Measurements from ENCODE around the gene SLC24A3. TPM values are rescaled to one million over a fixed set of nuclear protein-coding genes. Genes with fewer than 3 reads are reported as not detected.

SLC24A3 gene
- polyA plus RNA-seq, 1 donor (not counting 4 experiments of a cell fraction or from before 2014, with no cell fraction given) = 0.17 TPM

DNA sequence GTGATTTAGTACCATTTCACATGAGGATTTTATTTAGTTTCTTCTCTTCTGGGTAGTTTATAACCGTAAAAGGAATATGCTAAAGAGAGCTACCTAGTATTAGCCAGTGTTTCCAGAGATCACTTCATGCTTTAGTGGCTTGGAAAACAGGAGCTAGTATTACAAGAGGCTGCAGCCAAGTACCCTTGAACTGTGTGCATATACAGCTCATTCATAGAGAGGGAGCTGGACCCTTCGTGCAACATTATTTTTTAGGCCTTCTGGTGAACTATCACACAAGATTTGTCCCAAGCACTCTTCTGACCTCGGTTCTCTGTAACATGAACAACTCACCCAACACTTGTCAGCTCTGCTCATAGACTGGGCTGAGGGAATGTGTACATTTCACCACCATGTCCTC, 470.7 kb downstream of the SLC24A3 start:
- no peak overlapping the region for H2AFZ ChIP-seq (ENCODE audit: control insufficient read depth, low read length)
- H3K4me2 ChIP-seq (ENCODE audit: control insufficient read depth, extremely low read depth, insufficient read depth, low read depth, low read length) = no peak overlapping the region
- no peaks in the 10 kb centered on the region for H3K36me3 ChIP-seq (ENCODE audit: control insufficient read depth in 2 of 2, extremely low read depth in 1 of 2, insufficient read depth in 2 of 2, low read length in 2 of 2)
- H3K9me1 ChIP-seq (ENCODE audit: control insufficient read depth, extremely low read depth, insufficient read depth, low read length) = no peaks in the 10 kb centered on the region
- H3K9me3 ChIP-seq (ENCODE audit: control insufficient read depth, low read depth, low read length) = no peaks in the 10 kb centered on the region
- no peaks in the 10 kb centered on the region for H3K79me2 ChIP-seq (ENCODE audit: control insufficient read depth, insufficient read depth, low read length)
- DNase-seq (ENCODE audit: low read depth, low spot score) = no peak
- no peak overlapping the region for H3K9ac ChIP-seq (ENCODE audit: control insufficient read depth, extremely low read depth, insufficient read depth, low read length)
- H4K20me1 ChIP-seq (ENCODE audit: control insufficient read depth, extremely low read depth, insufficient read depth, low read length) = no peaks in the 10 kb centered on the region
- TF ChIP-seq EZH2 (IDR thresholded peaks at IDR 0.05; ENCODE audit: low read length) = no peak
- TF ChIP-seq, protein P1, sequence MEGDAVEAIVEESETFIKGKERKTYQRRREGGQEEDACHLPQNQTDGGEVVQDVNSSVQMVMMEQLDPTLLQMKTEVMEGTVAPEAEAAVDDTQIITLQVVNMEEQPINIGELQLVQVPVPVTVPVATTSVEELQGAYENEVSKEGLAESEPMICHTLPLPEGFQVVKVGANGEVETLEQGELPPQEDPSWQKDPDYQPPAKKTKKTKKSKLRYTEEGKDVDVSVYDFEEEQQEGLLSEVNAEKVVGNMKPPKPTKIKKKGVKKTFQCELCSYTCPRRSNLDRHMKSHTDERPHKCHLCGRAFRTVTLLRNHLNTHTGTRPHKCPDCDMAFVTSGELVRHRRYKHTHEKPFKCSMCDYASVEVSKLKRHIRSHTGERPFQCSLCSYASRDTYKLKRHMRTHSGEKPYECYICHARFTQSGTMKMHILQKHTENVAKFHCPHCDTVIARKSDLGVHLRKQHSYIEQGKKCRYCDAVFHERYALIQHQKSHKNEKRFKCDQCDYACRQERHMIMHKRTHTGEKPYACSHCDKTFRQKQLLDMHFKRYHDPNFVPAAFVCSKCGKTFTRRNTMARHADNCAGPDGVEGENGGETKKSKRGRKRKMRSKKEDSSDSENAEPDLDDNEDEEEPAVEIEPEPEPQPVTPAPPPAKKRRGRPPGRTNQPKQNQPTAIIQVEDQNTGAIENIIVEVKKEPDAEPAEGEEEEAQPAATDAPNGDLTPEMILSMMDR (optimal IDR thresholded peaks at IDR 0.05 in 1 of 3, IDR thresholded peaks at IDR 0.05 in 1 of 3, conservative IDR thresholded peaks at IDR 0.05 in 1 of 3; ENCODE audit: extremely low read depth in 1 of 3, insufficient read depth in 2 of 3, low read length in 3 of 3) = no peak
- H3K27ac ChIP-seq (ENCODE audit: control insufficient read depth, insufficient read depth, low read length) = no peak overlapping the region
- no peaks in the 10 kb centered on the region for H3K4me1 ChIP-seq (ENCODE audit: control insufficient read depth, extremely low read depth, insufficient read depth, low read length)
- peaks cover 4% of the 10 kb centered on the region for H3K27me3 ChIP-seq (ENCODE audit: control insufficient read depth, extremely low read depth, insufficient read depth, low read length)
- no peak for FAIRE-seq
- H3K4me3 ChIP-seq (ENCODE audit: control insufficient read depth in 2 of 3, extremely low read depth in 1 of 3, insufficient read depth in 2 of 3, low read depth in 1 of 3, low read length in 3 of 3) = no peak overlapping the region
- dilution Hi-C loops (cut with MboI; ENCODE audit: extremely low pct_ligation_motif_present, low sequenced_read_pairs) = no loop called here

DNA sequence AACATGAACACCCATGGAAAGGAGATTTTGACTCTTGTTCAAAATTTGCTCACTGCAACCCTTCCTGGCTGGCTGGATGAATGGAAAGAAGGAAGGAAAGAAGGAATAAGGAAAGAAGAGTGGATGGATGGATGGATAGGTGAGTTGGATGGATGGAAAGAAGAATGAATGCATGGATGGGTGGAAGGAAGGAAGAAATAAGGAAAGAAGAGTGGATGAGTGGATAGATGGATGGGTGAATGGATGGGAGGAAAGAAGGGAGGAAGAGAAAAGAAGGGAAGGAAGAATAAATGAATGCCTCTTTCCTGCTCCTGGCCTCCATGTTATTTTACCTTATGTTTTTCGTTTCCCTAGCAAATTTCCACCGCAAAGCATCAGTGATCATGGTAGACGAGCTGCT, 471.4 kb downstream of the SLC24A3 start:
- FAIRE-seq = no peak
- TF ChIP-seq, protein P1 (optimal IDR thresholded peaks at IDR 0.05 in 1 of 3, IDR thresholded peaks at IDR 0.05 in 1 of 3, conservative IDR thresholded peaks at IDR 0.05 in 1 of 3; ENCODE audit: extremely low read depth in 1 of 3, insufficient read depth in 2 of 3, low read length in 3 of 3) = no peak
- no peak for TF ChIP-seq EZH2 (IDR thresholded peaks at IDR 0.05; ENCODE audit: low read length)
- Histone ChIP-seq H4K20me1 (ENCODE audit: control insufficient read depth, extremely low read depth, insufficient read depth, low read length) (no peaks in the 10 kb centered on the region), H3K9ac (ENCODE audit: control insufficient read depth, extremely low read depth, insufficient read depth, low read length) (no peak overlapping the region), H3K36me3 (ENCODE audit: control insufficient read depth in 2 of 2, extremely low read depth in 1 of 2, insufficient read depth in 2 of 2, low read length in 2 of 2) (no peaks in the 10 kb centered on the region), H3K27ac (ENCODE audit: control insufficient read depth, insufficient read depth, low read length) (no peak overlapping the region), H3K9me3 (ENCODE audit: control insufficient read depth, low read depth, low read length) (no peaks in the 10 kb centered on the region), H3K4me1 (ENCODE audit: control insufficient read depth, extremely low read depth, insufficient read depth, low read length) (no peaks in the 10 kb centered on the region), H3K9me1 (ENCODE audit: control insufficient read depth, extremely low read depth, insufficient read depth, low read length) (no peaks in the 10 kb centered on the region), H2AFZ (ENCODE audit: control insufficient read depth, low read length) (no peak overlapping the region), H3K27me3 (ENCODE audit: control insufficient read depth, extremely low read depth, insufficient read depth, low read length) (peaks cover 4% of the 10 kb centered on the region), H3K79me2 (ENCODE audit: control insufficient read depth, insufficient read depth, low read length) (no peaks in the 10 kb centered on the region), H3K4me3 (ENCODE audit: control insufficient read depth in 2 of 3, extremely low read depth in 1 of 3, insufficient read depth in 2 of 3, low read depth in 1 of 3, low read length in 3 of 3) (no peak overlapping the region), H3K4me2 (ENCODE audit: control insufficient read depth, extremely low read depth, insufficient read depth, low read depth, low read length) (no peak overlapping the region)
- no peak for DNase-seq (ENCODE audit: low read depth, low spot score)
- dilution Hi-C loops (cut with MboI; ENCODE audit: extremely low pct_ligation_motif_present, low sequenced_read_pairs) = no loop called here
